Mesenchymal stem cell (in vitro differentiated cells and primary cell): Measurements from ENCODE around the gene ATF3.
A peak's percentile ranks its signal among the peaks of the same experiment; 100 is the strongest.

Experiments
- DNase-seq: peaks from one replicate; pipeline ENCODE4 v3.0.0-alpha.2; 2013
- H2AFZ ChIP-seq: one replicate; pipeline ENCODE4 v1.6.1; 2013; ENCODE audit warnings: low read depth, mild to moderate bottlenecking, control low read depth, inconsistent platforms, low read length, moderate library complexity
- H2AK5ac ChIP-seq: 2 replicates; pipeline ENCODE4 v1.6.1; 2013; ENCODE audit warnings: low read length, moderate library complexity, mild to moderate bottlenecking, inconsistent platforms; ENCODE audit not compliant: severe bottlenecking
- H2BK120ac ChIP-seq: one replicate; pipeline ENCODE4 v1.6.1; 2013; ENCODE audit warnings: low read depth, mild to moderate bottlenecking, inconsistent platforms, low read length, moderate library complexity
- H2BK12ac ChIP-seq, 2 experiments: one replicate each; pipeline ENCODE4 v1.6.1; 2013; ENCODE audit warnings: inconsistent platforms in 2 of 2, low read length in 2 of 2, mild to moderate bottlenecking in 2 of 2, moderate library complexity in 2 of 2, control low read depth in 1 of 2
- H2BK15ac ChIP-seq: one replicate; pipeline ENCODE4 v1.6.1; 2013; ENCODE audit warnings: mild to moderate bottlenecking, low read depth, inconsistent platforms; ENCODE audit not compliant: poor library complexity, severe bottlenecking
- H2BK5ac ChIP-seq: 2 replicates; pipeline ENCODE4 v1.6.1; 2013; ENCODE audit warnings: low read depth, mild to moderate bottlenecking, low read length, control low read depth, inconsistent platforms; ENCODE audit not compliant: poor library complexity, severe bottlenecking
- H3K14ac ChIP-seq, 2 experiments: one replicate each; pipeline ENCODE4 v1.6.1; 2013; ENCODE audit warnings: inconsistent platforms in 2 of 2, low read length in 2 of 2, control low read depth in 1 of 2, mild to moderate bottlenecking in 1 of 2, moderate library complexity in 1 of 2
- H3K18ac ChIP-seq, 2 experiments: one replicate each; pipeline ENCODE4 v1.6.1; 2013; ENCODE audit warnings: inconsistent platforms in 2 of 2, low read length in 2 of 2, control low read depth in 1 of 2, low read depth in 1 of 2, mild to moderate bottlenecking in 1 of 2
- H3K23ac ChIP-seq, 2 experiments: one replicate each; pipeline ENCODE4 v1.6.1; 2013; ENCODE audit warnings: inconsistent platforms in 2 of 2, low read length in 2 of 2, mild to moderate bottlenecking in 2 of 2, moderate library complexity in 2 of 2, control low read depth in 1 of 2
- H3K27ac ChIP-seq: 2 replicates; pipeline ENCODE4 v1.5.1; 2013; ENCODE audit warnings: mild to moderate bottlenecking, moderate library complexity, low read length, control low read depth, inconsistent platforms; ENCODE audit not compliant: poor library complexity, severe bottlenecking
- H3K27me3 ChIP-seq, 2 experiments: 2 replicates each; pipeline versions ENCODE4 v1.6.1 to v1.7.0; 2013; ENCODE audit warnings: low read length in 2 of 2, mild to moderate bottlenecking in 2 of 2, moderate library complexity in 2 of 2, control low read depth in 1 of 2, inconsistent platforms in 1 of 2; ENCODE audit not compliant: control insufficient read depth in 1 of 2, insufficient read depth in 1 of 2
- H3K36me3 ChIP-seq, 2 experiments: 2 replicates each; pipeline versions ENCODE4 v1.6.1 to v1.7.0; 2013; ENCODE audit warnings: low read length in 2 of 2, control low read depth in 1 of 2, inconsistent platforms in 1 of 2, low read depth in 1 of 2, mild to moderate bottlenecking in 1 of 2; ENCODE audit not compliant: insufficient read depth in 2 of 2, control insufficient read depth in 1 of 2
- H3K4ac ChIP-seq, 2 experiments: one replicate each; pipeline ENCODE4 v1.6.1; 2013; ENCODE audit warnings: inconsistent platforms in 2 of 2, low read length in 2 of 2, mild to moderate bottlenecking in 2 of 2, moderate library complexity in 2 of 2, control low read depth in 1 of 2, low read depth in 1 of 2
- H3K4me1 ChIP-seq: 2 replicates; pipeline ENCODE4 v1.6.1; 2013; ENCODE audit warnings: low read depth, low read length, control low read depth; ENCODE audit not compliant: control insufficient read depth, insufficient read depth
- H3K4me2 ChIP-seq: 2 replicates; pipeline ENCODE4 v1.6.1; 2013; ENCODE audit warnings: low read length, mild to moderate bottlenecking, inconsistent platforms; ENCODE audit not compliant: poor library complexity, severe bottlenecking
- H3K4me3 ChIP-seq, 2 experiments: 2 replicates each; pipeline versions ENCODE4 v1.5.1 to v1.7.0; 2013; ENCODE audit warnings: low read length in 2 of 2, mild to moderate bottlenecking in 2 of 2, control low read depth in 1 of 2, low read depth in 1 of 2; ENCODE audit not compliant: insufficient read depth in 1 of 2
- H3K79me1 ChIP-seq: replicated peaks from 2 replicates; pipeline ENCODE4 v1.6.1; 2013; ENCODE audit warnings: mild to moderate bottlenecking, control low read depth, low read length, inconsistent platforms; ENCODE audit not compliant: poor library complexity, severe bottlenecking
- H3K9ac ChIP-seq: 2 replicates; pipeline ENCODE4 v1.7.0; 2013; ENCODE audit warnings: mild to moderate bottlenecking, low read length, moderate library complexity
- H3K9me3 ChIP-seq: 2 replicates; pipeline ENCODE4 v1.7.0; 2013; ENCODE audit warnings: mild to moderate bottlenecking, low read length; ENCODE audit not compliant: control insufficient read depth
- H4K8ac ChIP-seq: one replicate; pipeline ENCODE4 v1.6.1; 2013; ENCODE audit warnings: inconsistent platforms, mild to moderate bottlenecking, low read length, moderate library complexity
- H4K91ac ChIP-seq: one replicate; pipeline ENCODE4 v1.6.1; 2013; ENCODE audit warnings: mild to moderate bottlenecking, low read length, inconsistent platforms
- WGBS: methylation state at CpG from one replicate; pipeline ENCODE4 v1.1.7; 2013; ENCODE audit warnings: mixed read lengths; 5-methylcytosine and 5-hydroxymethylcytosine counted together

Gene ATF3

GRCh38 chr1:212624976-212625501 lies 16.5 kb downstream of the ATF3 start:
- Histone ChIP-seq H2BK15ac (no peak overlapping the region), H3K27me3 (peaks cover 19 to 35% of the 10 kb centered on the region in 2 experiments), H2AFZ (no peak overlapping the region), H3K4ac (no peak overlapping the region), H2BK5ac (no peak overlapping the region), H4K8ac (no peak overlapping the region), H3K23ac (no peak overlapping the region), H3K18ac (no peak overlapping the region), H3K36me3 (peaks cover 0 to 15% of the 10 kb centered on the region in 2 experiments), H3K9me3 (no peaks in the 10 kb centered on the region), H3K4me1 (peaks cover 12% of the 10 kb centered on the region), H4K91ac (no peak overlapping the region), H2BK120ac (no peak overlapping the region), H2AK5ac (no peak overlapping the region), H3K4me2 (no peak overlapping the region), H3K4me3 (no peak overlapping the region), H3K27ac (no peak overlapping the region), H3K9ac (no peak overlapping the region), H3K79me1 (no peaks in the 10 kb centered on the region), H2BK12ac (no peak overlapping the region), H3K14ac (peak overlapping the region in 1 of 2 experiments; percentile 66)
- DNase-seq: no peak
- WGBS: 96% methylated on average over 18 of the region's 18 CpGs

DNA sequence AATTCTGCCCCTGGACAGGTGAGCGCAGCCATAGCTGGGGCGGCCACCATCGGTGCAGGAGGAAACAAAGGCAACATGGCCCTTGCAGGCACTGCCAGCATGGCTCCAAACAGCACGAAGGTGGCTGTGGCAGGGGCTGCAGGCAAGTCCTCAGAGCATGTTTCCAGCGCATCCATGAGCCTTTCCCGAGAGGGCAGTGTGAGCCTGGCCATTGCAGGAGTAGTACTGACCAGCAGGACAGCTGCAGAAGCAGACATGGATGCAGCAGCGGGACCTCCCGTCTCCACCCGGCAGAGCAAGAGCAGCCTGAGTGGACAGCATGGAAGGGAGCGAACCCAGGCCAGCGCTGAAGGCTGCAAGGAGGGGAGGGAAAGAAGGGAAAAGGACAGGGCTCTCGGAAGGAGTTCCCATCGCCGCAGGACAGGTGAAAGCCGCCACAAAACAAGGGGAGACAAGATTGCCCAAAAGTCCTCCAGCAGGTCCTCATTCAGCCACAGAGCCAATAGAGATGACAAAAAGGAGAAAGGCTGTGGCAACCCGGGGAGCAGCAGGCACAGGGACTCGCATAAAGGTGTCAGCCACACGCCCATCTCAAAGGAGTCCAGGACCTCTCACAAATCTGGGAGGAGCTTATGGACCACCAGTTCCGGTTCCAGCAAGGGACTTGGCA lies 17.4 kb downstream of the ATF3 start:
- Histone ChIP-seq H4K8ac (no peak overlapping the region), H3K9me3 (no peaks in the 10 kb centered on the region), H3K79me1 (no peaks in the 10 kb centered on the region), H4K91ac (peak overlapping the region; percentile 31), H2BK12ac (no peak overlapping the region), H2AFZ (no peak overlapping the region), H3K4ac (no peak overlapping the region), H3K4me3 (peak overlapping the region in 1 of 2 experiments; percentile 12), H2BK15ac (no peak overlapping the region), H3K23ac (no peak overlapping the region), H2BK120ac (no peak overlapping the region), H2BK5ac (no peak overlapping the region), H3K4me1 (peaks cover 14% of the 10 kb centered on the region), H3K9ac (no peak overlapping the region), H3K36me3 (peaks cover 0 to 6% of the 10 kb centered on the region in 2 experiments), H3K18ac (no peak overlapping the region), H2AK5ac (no peak overlapping the region), H3K27ac (no peak overlapping the region), H3K14ac (peak overlapping the region in 1 of 2 experiments; percentile 31), H3K4me2 (no peak overlapping the region), H3K27me3 (peaks cover 19 to 35% of the 10 kb centered on the region in 2 experiments)
- no peak for DNase-seq
- 91% methylated on average over 19 of the region's 19 CpGs for WGBS

- Histone ChIP-seq H3K9me3 (no peaks in the 10 kb centered on the region), H2BK5ac (no peak overlapping the region), H3K18ac (no peak overlapping the region), H2BK120ac (no peak overlapping the region), H2BK12ac (no peak overlapping the region), H4K8ac (no peak overlapping the region), H3K27ac (no peak overlapping the region), H3K4me1 (peaks cover 14% of the 10 kb centered on the region), H3K4me3 (no peak overlapping the region), H3K9ac (no peak overlapping the region), H3K23ac (no peak overlapping the region), H2AFZ (no peak overlapping the region), H3K4ac (no peak overlapping the region), H2BK15ac (no peak overlapping the region), H3K27me3 (peaks cover 19 to 35% of the 10 kb centered on the region in 2 experiments), H3K4me2 (no peak overlapping the region), H3K79me1 (no peaks in the 10 kb centered on the region), H3K36me3 (no peaks in the 10 kb centered on the region), H4K91ac (no peak overlapping the region), H3K14ac (no peak overlapping the region), H2AK5ac (no peak overlapping the region)
- WGBS: 29% methylated on average over 5 of the region's 5 CpGs
- peak; percentile 77 for DNase-seq
These were observed 19.5 kb downstream of the ATF3 start for GRCh38 chr1:212628046-212628445.

DNA sequence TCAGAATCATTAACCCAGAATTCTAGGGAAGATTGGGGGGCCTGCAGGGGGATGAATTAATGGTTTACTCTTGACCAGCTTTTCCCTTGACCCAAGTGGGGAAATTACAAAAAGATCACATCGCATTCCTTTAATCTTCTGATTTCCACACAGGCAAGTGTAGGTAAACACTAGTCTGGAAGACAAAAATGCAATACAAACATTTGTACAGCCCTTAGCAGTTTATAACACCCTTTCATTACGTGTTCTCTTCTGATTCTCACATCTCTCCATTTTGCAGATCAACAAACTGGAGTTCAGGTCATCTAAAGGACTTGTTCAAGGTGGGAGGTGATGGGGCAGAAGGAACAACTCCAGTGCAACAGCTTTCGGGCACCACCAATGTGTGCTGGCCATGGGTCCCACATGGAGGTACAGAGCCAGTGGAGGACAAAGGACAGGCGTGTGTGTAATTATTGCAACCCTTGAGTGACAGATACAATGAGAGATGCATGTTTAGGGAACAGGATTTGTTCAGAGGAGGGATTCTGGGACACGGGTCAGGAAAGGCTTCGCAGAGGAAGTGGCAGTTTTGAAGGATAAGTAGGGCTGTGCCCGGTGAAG lies 20.4 kb downstream of the ATF3 start:
- 90% methylated on average over 6 of the region's 7 CpGs for WGBS
- peaks cover 14% of the 10 kb centered on the region for H3K4me1 ChIP-seq
- H3K36me3 ChIP-seq: no peaks in the 10 kb centered on the region
- no peak overlapping the region for H4K91ac ChIP-seq
- H2AK5ac ChIP-seq: peak overlapping the region; percentile 40
- no peak overlapping the region for H2BK15ac ChIP-seq
- no peak overlapping the region for H3K4me2 ChIP-seq
- no peak overlapping the region for H3K18ac ChIP-seq
- no peak overlapping the region for H2BK120ac ChIP-seq
- no peak overlapping the region for H3K27ac ChIP-seq
- no peak overlapping the region for H3K9ac ChIP-seq
- no peak overlapping the region for H3K14ac ChIP-seq
- no peak overlapping the region for H3K23ac ChIP-seq
- no peak overlapping the region for H2AFZ ChIP-seq
- H3K79me1 ChIP-seq: no peaks in the 10 kb centered on the region
- no peaks in the 10 kb centered on the region for H3K9me3 ChIP-seq
- no peak overlapping the region for H2BK5ac ChIP-seq
- peaks cover 19 to 35% of the 10 kb centered on the region in 2 experiments for H3K27me3 ChIP-seq
- H4K8ac ChIP-seq: no peak overlapping the region
- no peak for DNase-seq
- H3K4me3 ChIP-seq: no peak overlapping the region
- no peak overlapping the region for H3K4ac ChIP-seq
- H2BK12ac ChIP-seq: no peak overlapping the region
